NCI-H1092 (cell line): Measurements from ENCODE around the gene PNPLA3.
A peak's percentile ranks its signal among the peaks of the same experiment; 100 is the strongest.

Experiments
- DNase-seq: peaks from one replicate; lab custom pipeline; 2025; lab: John Stamatoyannopoulos, UW

The PNPLA3 gene, protein sequence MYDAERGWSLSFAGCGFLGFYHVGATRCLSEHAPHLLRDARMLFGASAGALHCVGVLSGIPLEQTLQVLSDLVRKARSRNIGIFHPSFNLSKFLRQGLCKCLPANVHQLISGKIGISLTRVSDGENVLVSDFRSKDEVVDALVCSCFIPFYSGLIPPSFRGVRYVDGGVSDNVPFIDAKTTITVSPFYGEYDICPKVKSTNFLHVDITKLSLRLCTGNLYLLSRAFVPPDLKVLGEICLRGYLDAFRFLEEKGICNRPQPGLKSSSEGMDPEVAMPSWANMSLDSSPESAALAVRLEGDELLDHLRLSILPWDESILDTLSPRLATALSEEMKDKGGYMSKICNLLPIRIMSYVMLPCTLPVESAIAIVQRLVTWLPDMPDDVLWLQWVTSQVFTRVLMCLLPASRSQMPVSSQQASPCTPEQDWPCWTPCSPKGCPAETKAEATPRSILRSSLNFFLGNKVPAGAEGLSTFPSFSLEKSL

DNA sequence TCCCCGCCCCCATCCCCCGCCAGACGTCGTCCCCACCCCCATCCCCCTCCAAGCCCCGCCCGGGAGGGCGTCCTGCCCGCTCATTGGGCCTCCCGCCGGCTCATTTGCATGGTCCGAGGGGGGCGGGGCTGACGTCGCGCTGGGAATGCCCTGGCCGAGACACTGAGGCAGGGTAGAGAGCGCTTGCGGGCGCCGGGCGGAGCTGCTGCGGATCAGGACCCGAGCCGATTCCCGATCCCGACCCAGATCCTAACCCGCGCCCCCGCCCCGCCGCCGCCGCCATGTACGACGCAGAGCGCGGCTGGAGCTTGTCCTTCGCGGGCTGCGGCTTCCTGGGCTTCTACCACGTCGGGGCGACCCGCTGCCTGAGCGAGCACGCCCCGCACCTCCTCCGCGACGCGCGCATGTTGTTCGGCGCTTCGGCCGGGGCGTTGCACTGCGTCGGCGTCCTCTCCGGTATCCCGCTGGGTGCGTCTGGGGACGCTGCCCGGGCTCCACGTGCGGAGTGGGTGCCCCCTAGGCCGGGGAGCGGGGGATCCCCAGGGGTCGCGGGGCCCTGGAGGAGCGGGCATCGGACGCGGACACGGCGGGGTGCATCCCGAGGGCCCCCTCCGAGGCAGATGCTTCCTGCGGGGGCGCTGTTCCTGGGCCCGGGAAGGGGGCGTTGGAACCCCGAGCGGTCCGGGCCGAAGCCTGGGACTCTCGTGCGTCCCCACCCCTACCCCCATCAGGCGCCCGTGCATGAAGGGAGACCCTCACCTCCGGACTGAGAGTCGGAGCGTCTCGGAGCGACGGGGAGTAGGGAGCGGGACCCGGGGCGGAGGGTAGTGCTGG is at the start of gene PNPLA3:
Gene PNPLA3, plus strand, starts transcription at position 175 of the 834 bp plus-strand sequence. Its CDS starts 107 bp downstream, at position 282.
- peak; percentile 33 for DNase-seq

DNA sequence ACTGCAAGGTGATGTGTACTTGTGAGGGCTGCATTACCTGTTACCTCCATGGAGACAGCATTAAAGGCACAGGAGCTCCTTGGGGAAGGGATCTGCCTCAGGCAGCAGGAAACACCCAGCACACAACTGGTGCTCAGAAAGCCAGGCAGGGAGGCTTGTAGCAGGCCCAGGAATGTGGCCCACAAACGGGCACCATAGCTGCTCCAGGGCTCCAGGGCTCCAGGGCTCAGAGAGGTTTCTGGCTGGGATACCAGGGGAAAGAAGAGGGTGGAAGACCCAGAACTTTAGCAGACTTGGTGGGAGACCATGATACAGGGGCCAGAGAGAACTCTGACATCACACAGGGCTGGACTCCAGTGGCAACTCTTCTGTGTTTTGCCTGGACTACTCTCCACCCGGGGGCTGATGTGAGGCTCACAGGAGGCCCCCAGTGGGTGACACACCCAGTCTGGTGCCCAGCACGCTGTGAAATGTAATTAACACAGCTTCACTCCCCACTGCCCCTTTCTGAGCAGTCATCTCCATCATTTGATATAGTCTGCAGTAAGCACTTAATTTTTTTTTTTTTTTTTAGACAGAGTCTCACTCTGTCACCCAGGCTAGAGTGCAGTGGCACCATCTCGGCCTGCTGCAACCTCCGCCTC is 46.6 kb upstream of the PNPLA3 start:
- no peak for DNase-seq

DNA sequence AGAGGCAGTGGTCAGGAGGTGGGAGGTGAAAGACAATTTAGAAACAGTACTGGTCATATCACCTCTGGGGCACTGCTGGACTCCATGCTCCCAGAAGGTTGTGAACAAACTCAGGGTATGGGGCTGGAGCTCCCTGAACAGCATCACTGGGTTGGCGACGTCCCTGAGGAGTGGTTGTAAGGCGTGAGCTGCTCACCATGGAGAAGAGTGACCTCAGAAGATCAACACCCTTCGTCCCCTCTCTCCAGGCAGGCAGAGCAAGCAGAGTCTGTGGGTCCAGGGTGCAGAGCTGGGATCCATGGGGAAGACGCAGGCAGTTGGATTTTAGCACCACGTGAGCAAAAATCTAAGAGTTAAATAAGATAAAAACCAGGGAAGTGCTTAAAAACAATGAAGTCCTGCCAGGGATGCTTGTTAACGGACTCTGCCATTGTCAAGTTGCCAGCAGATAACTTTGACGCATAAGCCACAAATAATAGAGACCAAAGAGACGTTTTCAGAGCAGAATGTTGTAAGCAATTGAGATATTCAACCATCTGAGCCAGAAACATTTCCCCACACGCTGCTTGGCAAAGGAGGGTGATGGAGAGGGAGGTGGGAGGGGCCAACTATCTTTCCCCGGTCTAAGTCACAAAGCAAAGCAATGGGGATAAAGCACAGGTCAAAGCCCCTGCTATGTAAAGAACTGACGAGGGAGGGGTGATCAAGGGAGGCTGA is 45.4 kb upstream of the PNPLA3 start:
- DNase-seq: no peak

DNA sequence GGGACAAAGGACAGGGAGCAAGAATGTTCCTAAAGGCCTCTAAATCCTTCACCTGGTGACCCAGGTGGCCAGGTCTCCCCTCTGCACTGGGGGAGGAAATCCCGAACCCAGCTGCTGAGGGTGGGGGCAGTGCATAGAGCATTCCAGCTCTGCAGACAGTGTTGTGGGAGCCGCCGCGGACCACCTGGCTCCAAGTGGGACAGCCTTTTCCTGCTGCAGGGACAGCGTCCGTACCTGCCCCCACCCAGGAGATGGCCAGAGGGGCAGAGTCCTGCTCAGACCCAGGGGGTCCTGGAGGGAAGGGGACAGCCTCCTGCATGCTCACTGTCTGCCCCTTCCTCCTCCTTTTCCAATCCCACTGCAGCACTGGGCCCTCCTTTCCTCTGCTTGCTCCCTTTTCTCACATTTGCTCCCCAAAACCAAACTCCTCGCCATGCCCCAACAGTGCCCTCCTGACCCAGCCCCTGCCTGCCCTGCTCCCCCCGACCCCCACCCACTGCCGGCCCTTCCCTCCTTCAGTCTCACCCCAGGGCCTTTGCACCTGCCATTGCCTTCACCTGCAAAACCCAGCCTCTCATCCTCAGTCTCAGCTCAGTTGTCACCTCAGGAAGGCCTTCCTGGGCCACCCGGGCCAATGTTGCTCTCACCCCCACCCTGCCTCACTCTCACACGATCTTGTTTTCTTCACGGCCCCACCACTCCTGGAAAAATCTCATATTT is 44.6 kb upstream of the PNPLA3 start:
- DNase-seq: no peak

DNA sequence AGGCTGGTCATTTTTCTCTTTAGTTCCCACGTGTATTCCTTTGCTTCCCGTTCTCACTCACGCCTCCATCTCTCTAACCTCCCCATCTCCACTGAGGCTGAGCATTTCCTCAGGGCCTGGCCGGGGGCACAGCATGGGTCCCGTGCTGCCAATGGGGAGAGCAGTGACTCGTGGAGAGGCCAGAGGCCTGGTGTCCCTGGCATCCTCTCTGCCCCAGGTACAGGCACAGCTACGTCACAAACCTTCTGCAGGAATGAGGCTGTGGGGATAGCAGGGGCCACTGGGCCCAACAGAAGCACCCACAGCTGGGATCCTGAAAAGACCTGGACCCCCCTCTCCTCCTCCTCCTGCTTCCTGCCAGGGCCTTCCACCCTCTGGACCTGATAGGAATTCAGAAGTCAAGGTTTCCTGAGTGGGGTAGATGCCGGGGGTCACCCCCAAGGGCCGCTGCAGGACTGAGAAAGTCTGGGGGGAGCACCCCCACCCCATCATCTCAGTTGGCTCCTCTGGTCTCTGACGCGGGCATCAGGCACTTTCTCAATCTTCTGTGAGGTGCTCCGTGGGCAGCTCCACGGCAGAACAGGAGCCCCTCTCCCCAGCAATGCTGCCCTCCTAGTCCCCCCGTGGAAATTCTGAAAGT is 43.6 kb upstream of the PNPLA3 start:
- DNase-seq: no peak

DNA sequence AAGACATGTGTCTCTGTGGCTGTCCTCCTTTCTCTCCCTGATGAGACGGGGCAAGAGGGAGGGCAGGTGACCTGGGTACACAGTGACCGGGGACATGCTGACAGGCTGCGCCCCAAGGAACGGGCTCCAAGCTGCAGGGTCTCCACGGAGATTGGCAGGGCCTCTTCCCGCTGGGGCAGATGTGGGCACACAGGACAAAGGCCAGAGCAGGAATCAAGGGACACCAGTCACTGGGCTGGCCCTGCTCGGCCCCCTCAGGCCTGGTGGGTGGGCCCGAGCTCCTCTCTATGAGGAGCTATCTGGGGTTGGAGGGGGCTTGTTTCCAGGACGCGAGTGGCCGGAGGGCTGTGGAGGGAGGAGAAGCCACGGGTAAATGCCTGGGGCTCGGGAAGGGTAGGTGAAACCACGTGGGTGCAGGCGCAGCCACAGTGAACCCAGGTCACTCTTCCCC is 43.0 kb upstream of the PNPLA3 start:
- DNase-seq: no peak

DNA sequence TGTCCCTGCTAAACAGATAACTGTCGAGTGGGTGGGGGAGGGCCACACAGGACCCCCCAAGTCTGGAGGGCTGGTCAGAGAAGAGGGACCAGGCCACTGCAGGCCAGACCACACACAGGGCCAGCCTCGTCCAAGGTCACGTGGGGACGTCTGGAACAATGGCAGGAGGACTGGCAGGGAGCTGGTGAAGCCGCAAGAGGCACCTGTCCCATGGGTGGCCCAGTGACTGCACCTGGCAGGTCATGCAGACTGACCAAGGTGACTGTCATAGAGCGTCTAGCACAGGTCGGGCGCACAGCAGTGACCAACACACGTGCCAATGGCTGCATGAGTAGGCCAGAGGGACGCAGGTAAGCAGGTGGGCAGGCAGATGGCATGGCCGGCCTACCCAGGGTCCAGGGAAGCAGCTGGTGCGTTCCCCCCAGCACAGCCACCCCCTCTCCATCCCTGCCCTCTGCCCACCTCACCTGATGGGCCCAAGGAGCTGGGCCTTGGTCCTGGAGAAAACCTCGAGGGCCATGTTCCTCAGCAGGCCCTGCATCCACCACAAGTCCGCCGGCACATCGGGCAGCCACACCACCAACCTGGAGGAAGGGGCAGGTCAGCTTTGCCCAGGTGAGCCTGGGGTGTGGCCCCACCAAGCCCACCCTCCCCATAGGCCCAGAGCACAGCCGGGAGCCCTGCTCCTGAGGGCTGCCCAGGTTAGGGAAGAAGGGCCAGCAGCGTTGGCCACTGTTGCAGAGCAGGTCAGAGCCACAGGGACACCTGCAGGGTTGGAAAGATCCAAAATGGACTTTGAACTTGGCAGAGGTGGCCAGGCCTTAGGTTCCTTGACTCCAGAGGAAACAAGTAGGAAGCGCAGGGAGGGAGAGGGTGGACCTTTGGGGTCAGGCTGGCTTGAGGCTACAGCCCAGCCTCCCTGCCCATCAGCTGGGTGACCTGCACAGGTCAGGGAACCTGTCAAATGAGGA is 42.2 kb upstream of the PNPLA3 start:
- DNase-seq: no peak

DNA sequence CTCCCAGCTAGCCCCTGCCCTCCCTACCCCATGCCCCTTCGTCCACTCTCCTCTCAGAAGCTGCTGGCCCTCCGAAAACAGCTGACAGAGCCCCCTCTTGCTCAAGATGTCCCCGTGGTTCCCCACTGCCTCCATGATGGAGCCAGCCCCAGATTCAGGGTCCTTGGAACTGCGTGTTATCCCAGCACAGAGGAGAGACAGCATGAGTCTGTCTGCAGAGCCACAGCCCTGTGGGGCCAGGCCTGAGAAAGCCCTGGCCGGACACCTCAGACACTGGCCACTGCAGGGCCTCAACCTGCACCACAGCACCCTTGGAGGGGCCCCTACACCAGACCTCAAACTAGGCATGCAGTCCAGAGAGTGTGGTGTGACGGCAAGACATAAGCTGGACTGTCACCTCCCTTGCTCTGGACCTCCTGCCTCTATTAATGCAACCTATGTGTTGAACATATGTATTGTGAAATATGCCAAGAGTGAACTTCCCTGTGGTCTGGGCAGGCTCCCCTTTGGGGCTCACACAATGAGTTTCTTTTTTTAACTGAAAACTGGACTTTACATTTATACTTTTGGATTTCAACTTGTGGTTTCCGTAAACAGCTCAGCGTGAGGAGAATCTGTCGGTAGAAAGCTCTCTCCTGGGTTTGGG is 41.4 kb upstream of the PNPLA3 start:
- DNase-seq: no peak

DNA sequence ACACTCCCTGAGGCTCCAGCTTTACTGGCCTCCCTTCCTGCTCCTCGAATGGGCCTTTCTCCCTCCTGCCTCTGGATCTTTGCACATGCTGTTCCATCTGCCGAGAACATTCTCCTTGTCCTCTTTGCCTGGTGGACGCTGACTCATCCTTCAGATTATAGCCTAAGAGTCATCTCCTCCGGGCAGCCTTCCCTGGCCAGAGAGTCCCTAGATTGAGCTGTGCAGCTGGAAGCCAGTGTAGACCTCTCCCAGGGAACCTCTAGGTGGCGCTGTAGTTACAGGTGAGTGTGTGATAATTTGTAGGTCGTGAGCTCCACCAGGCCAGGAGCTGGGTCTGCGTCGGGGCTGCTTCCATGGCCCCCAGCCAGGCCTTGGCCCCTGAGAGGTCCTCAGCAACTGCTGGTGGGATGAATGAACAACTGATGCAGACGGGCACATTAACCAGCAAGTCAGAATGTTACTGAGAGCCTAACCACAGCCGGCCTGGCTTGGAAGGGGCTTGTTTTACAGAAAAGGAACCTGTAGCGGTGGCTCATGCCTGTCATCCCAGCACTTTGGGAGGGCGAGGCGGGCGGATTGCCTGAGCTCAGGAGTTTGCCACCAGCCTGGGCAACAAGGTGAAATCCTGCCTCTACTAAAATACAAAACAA is 40.5 kb upstream of the PNPLA3 start:
- no peak for DNase-seq

DNA sequence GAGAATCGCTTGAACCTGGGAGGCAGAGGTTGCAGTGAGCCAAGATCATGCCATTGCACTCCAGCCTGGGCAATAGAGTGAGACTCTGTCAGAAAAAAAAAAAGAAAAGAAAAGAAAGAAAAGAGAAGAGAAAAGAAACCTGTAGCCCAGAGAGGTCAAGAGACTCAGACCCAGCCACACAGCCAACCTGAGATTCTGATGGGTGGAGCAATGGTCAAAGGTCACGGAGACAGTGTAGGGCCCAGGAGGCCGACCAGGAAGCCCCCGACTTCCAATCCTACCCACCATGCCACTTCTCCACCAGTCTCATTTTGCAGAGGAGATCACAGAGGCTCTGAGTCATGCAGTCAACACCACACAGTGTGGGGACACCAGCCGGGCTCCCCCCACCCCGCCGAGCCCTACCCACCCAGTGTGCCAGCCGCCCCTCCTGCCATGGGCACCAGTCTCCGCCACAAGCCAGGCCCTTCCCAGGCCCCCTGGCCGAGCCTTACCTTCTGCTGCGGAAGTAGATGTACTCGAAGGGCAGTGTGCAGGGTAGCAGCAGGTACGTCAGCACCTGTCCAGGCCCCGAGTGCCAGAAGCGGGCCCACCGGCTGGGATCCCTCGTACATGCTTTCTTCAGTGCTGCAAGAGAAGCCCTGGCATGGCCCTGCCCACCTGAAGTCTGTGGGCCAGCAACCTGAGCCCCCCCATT is 39.7 kb upstream of the PNPLA3 start:
- no peak for DNase-seq

DNA sequence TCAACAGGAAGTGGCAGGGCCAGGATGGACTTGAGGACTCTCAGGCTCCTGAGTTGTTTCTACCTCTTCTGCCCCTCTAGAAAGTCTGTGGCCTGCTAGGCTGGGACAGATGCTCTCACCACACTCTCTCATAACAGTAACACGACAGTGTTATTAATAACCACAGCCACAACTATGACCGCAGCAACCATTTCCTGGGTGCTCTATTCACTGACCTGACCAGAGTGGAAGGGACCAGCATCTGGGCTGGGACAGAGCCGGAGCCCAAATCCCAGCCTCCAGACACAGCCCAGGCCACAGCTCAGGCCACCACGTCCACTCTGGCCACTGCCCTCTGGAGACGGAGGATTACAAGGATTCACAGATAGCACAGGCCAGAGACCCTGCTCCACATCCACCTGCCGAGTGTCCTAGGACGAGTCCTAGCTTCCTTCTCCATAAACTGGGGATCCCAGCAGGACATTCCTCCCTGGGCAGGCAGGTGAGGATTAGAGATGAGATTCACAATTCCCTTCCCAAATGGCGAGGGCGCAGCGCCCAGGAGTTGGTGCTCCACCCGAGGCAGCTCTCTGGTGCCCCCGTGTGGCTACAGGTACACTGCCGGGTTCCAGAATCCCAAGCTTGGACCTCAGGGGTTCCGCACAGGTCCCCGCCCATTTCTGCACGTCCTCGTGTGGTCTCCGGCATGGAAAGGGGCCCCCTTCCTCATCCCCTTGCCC is 38.8 kb upstream of the PNPLA3 start:
- no peak for DNase-seq

DNA sequence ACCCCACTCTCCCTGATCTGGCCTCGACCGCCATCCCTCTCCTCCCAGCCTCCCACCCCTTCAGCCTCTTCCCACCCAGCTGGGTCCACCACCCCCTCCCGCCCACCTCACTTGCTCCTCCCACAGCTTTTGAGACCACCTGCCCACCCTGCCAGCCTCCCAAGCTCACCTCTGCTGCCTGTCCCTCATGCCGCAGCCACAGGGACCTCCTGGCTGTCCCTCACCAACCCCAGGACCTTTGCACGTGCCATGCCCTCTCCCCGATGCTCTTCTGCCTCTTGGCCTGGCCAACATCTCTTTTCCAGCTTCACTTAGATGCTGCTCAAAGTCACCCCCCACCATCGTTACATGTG is 38.3 kb upstream of the PNPLA3 start:
- no peak for DNase-seq

DNA sequence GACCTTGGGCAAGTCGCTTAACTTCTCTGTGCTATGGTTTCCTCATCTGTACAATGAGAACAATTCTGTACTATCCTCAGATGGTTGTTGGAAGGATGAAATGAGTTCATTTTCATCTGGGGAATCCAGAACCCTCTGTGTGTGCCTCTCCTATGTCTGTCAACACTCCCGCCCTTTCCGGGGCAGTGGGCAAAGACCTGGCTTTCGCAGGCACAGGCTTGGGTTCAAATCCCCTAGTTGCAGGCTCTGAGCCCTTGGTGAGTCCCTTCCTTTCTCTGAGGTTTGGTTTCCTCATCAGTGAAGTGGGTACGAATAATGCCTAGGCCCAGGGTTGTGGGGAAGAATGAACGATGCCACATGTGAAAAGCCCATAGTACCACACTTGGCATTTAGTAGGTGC is 37.8 kb upstream of the PNPLA3 start:
- DNase-seq: no peak

DNA sequence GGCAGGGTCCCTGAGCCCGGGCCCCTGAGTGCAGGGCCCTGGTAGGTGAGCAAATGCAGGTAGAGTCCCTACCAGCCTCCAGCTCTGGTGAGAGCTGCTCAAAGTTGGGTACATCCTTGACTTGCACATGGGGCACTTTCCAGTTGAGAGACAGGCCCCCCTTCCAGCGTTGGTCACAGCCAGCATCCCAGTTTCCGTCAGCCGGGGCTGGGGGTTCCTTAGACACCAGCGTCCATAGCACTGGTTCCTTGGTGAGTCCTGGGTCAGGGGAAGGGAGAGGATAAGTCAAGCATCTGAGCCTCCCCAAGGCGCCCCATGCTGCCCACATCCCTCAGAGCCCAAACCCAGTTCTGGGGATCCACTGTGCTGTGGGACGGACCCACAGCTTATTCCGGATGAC is 37.4 kb upstream of the PNPLA3 start:
- DNase-seq: no peak

DNA sequence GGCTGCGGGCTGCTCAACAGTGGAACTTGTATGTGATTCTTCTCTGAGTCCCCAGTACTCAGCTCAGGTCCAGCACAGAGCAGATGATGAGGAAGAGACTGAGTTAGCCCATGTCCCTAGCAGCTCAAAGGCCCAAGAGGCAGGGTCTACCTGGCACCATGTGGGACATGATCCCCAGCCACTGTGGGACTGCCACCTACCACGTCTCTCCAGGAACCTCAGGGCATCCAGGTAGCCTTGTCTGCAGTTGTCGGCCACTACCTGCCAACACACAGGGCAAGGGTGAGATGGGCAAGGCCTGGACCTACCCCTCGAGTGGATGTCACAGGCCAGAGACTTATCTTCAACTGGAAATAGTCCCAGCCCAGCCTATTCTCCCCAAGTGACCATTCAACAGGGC is 36.2 kb upstream of the PNPLA3 start:
- DNase-seq: no peak

DNA sequence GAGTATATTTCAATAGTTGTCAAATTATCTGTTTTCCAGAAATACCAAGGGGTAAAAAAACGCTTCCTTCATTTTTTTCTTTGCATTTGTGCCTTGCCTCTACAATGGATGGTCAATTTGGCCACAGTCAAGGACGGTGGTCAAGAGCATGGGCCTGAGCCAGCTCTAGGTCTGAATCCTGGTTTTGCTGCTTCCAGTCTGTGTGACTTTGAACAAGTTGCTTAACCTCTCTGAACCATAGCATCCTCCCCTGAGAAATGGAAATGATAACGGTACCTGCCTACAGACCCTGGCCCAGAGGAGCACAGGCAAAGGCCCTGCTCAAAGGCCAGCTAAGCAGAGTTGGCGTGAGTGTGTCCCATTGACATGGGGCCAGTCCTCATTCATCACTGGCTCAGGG is 34.9 kb upstream of the PNPLA3 start:
- DNase-seq: no peak

DNA sequence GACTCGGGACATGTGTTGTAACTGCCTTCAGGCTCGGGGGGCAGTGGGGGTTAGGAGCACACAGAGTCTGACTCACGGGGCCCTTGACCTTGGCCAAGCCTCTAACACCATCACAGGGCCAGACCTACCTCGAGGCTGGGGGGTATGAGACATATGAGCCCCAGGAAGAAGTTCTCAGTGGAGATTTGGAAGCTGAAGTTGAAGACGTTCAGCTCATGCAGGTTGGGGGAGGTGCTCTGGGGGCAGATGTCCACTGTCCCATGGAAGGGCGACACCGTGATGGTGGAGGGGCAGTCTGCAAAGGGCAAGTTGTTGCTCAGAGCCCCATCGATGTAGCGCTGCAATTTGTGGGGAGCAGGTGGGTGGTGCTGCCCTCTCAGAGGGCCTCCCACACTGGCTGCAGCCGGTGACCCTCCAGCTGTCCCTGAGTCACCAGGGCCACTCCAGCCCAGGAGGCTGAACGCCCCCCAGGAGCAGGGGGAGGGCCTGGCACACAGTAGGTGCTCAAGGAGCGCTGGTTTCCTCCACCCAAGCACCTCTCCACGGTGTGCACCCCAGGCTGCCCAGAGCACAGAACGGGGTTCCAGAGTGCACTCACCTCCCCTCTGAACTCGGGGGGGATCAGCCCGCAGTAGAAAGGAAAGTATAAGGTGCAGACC is 34.3 kb upstream of the PNPLA3 start:
- DNase-seq: no peak
